ENCODE results near the gene ADAMTSL1. TPM values are rescaled to one million over a fixed set of nuclear protein-coding genes. Genes with fewer than 3 reads are reported as not detected.

The ADAMTSL1 gene
- total and polyA plus RNA-seq, 2 of the 13 experiments (the other 11 are each of a cell fraction or from before 2014, with no cell fraction given) = not detected

DNA sequence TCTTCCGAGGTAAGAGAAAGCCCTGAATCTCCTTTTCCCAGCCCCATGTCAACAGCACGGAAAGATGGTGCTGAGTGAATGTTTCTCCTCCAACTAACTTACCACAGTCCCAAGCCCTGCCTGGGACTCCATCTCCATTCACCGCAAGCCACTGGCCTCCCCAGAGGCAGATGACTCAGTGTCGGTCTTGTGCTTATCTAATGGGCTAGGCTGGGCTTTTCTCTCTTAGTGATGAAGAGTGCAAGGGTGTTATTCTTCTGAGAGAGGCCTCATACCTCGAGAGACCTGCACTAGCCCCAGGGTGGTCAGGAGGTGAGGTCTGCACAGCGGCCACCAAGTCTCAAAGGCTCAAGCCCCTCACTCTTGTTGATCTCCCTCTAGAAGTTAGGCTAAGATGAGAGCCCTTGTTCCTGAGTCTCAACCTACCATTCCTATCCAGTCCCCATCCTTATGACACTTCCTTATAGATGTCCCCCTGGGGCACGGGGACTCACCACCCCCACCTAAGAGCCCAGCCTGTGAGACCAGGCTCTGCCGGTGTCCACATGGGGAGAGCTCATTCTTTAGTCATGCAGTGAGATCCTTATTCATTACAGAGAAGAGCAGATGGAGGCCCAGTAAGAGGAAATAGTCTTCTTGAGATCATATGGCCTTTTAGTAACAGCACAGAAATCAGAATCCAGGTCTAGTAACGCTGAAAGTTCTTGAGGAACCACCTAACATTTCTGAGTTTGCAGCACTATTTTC, 432.1 kb downstream of the ADAMTSL1 start:
- TF ChIP-seq NR1H2 (CRISPR knock-in tag; IDR thresholded peaks at IDR 0.05; ENCODE audit: borderline replicate concordance, low read depth) (no peak), ZNF619 (CRISPR knock-in tag; IDR thresholded peaks at IDR 0.05) (no peak), TGIF2 (CRISPR knock-in tag; IDR thresholded peaks at IDR 0.05) (no peak), ZNF737 (CRISPR knock-in tag; IDR thresholded peaks at IDR 0.05; ENCODE audit: borderline replicate concordance) (no peak), HBP1 (CRISPR knock-in tag; IDR thresholded peaks at IDR 0.05; ENCODE audit: low read depth) (no peak), ATF5 (CRISPR knock-in tag; IDR thresholded peaks at IDR 0.05; ENCODE audit: low read depth) (no peak)
- Histone ChIP-seq H3K36me3 (replicated peaks in 1 of 2; ENCODE audit: control insufficient read depth in 1 of 2, insufficient read depth in 2 of 2, low read length in 2 of 2) (no peaks in the 10 kb centered on the region), H3K27ac (ENCODE audit: extremely low read length, insufficient read depth, low read length) (no peak overlapping the region), H4K20me1 (ENCODE audit: insufficient read depth, low read length) (no peaks in the 10 kb centered on the region), H3K4me3 (replicated peaks in 1 of 3; ENCODE audit: insufficient read depth in 1 of 3, low read depth in 2 of 3, low read length in 3 of 3) (no peak overlapping the region), H3K9me3 (ENCODE audit: low read length) (no peaks in the 10 kb centered on the region), H3K27me3 (ENCODE audit: control insufficient read depth in 1 of 2, insufficient read depth in 2 of 2, low read length in 2 of 2) (peaks cover 0 to 23% of the 10 kb centered on the region in 2 experiments; a peak in 3 of 5 replicates), H3K4me1 (ENCODE audit: insufficient read depth, low read length) (peaks cover 6% of the 10 kb centered on the region; the same call in 1 of the 2 replicates), H3K4me2 (ENCODE audit: low read depth, low read length) (no peak overlapping the region), H3K79me2 (ENCODE audit: insufficient read depth, low read length) (no peaks in the 10 kb centered on the region), H2AFZ (ENCODE audit: low read length) (no peak overlapping the region), H3K9ac (ENCODE audit: insufficient read depth, low read depth, low read length) (no peak overlapping the region)
- in situ Hi-C loops (cut with HindIII; ENCODE audit: extremely low pct_ligation_motif_present, low pct_unique_long_range_greater_than_20kb) = no loop called here
- no TSS peak for BruUV-seq (replicated peaks)
- DNase-seq (ENCODE audit: low spot score) (no peak), FAIRE-seq (no peak), ATAC-seq (no peak)
- ChIA-PET CTCF (ENCODE audit: low intra/inter-chr PET ratio, low total read pairs) (no interaction called here), POLR2A (no interaction called here)
- intact Hi-C loops (cut with micrococcal nuclease; ENCODE audit: unreplicated experiment) = no loop called here
- WGBS (ENCODE audit: low lambda C conversion rate) = 28% methylated on average over 9 of the region's 9 CpGs

All from HepG2 (cell line).